ENCODE results near the gene TMEM229B.

The TMEM229B gene

GRCh38 chr14:67480011-67480410 lies 8.5 kb downstream of the TMEM229B start:
- H3K4me2 ChIP-seq (ENCODE audit: low read depth, low read length, poor library complexity, severe bottlenecking), result no peak overlapping the region
- H3K27me3 ChIP-seq (ENCODE audit: insufficient read depth, low read length, poor library complexity, severe bottlenecking), result no peaks in the 10 kb centered on the region
- no peaks in the 10 kb centered on the region for H3K36me3 ChIP-seq (ENCODE audit: insufficient read depth, low read length)

DNA sequence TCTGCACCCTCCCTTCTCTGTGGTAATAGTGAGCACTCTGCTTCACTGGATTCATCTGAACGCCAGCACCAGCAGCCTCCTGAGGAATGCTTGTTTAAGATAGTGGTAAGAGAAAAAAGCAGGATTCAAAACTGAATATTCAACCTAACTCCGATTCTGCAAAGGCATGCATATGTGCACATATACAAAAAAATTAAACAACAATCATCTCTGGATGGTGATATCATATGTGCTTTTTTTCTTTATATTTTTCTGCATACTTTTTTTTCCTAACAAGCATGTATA lies 9.8 kb downstream of the TMEM229B start:
- Histone ChIP-seq H3K9me2 (replicated peaks; ENCODE audit: low read depth, low read length) (no peaks in the 10 kb centered on the region), H3K4me1 (ENCODE audit: insufficient read depth, low read length, poor library complexity, severe bottlenecking) (no peaks in the 10 kb centered on the region), H2AFZ (ENCODE audit: low read length) (no peak overlapping the region), H3K9me3 (ENCODE audit: insufficient read depth, low read depth, low read length) (no peaks in the 10 kb centered on the region), H3F3A (ENCODE audit: low read depth) (no peaks in the 10 kb centered on the region), H3K36me3 (ENCODE audit: insufficient read depth, low read length) (no peaks in the 10 kb centered on the region), H3K9ac (ENCODE audit: low read depth, low read length, poor library complexity, severe bottlenecking) (no peak overlapping the region), H4K20me1 (ENCODE audit: insufficient read depth, low read length, poor library complexity, severe bottlenecking) (no peaks in the 10 kb centered on the region), H3K79me2 (ENCODE audit: insufficient read depth, low read length) (no peaks in the 10 kb centered on the region), H3K27me3 (ENCODE audit: insufficient read depth, low read length, poor library complexity, severe bottlenecking) (no peaks in the 10 kb centered on the region), H3K4me3 (ENCODE audit: low read length, poor library complexity, severe bottlenecking) (no peak overlapping the region), H3K4me2 (ENCODE audit: low read depth, low read length, poor library complexity, severe bottlenecking) (no peak overlapping the region)
- TF ChIP-seq, protein P1, sequence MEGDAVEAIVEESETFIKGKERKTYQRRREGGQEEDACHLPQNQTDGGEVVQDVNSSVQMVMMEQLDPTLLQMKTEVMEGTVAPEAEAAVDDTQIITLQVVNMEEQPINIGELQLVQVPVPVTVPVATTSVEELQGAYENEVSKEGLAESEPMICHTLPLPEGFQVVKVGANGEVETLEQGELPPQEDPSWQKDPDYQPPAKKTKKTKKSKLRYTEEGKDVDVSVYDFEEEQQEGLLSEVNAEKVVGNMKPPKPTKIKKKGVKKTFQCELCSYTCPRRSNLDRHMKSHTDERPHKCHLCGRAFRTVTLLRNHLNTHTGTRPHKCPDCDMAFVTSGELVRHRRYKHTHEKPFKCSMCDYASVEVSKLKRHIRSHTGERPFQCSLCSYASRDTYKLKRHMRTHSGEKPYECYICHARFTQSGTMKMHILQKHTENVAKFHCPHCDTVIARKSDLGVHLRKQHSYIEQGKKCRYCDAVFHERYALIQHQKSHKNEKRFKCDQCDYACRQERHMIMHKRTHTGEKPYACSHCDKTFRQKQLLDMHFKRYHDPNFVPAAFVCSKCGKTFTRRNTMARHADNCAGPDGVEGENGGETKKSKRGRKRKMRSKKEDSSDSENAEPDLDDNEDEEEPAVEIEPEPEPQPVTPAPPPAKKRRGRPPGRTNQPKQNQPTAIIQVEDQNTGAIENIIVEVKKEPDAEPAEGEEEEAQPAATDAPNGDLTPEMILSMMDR (conservative IDR thresholded peaks at IDR 0.05; ENCODE audit: low read length), result no peak
- no peak for TF ChIP-seq EZH2phosphoT487 (IDR thresholded peaks at IDR 0.05; ENCODE audit: borderline replicate concordance)

More at GRCh38 chr14:67480011-67480410, 8.5 kb downstream of the TMEM229B start:
- no peaks in the 10 kb centered on the region for H3F3A ChIP-seq (ENCODE audit: low read depth)
- H3K9me2 ChIP-seq (replicated peaks; ENCODE audit: low read depth, low read length), result no peaks in the 10 kb centered on the region
- H3K4me3 ChIP-seq (ENCODE audit: low read length, poor library complexity, severe bottlenecking), result no peak overlapping the region
- TF ChIP-seq EZH2phosphoT487 (IDR thresholded peaks at IDR 0.05; ENCODE audit: borderline replicate concordance), result no peak
- TF ChIP-seq, protein P1 (conservative IDR thresholded peaks at IDR 0.05; ENCODE audit: low read length), result no peak
- no peaks in the 10 kb centered on the region for H3K79me2 ChIP-seq (ENCODE audit: insufficient read depth, low read length)
- H3K9ac ChIP-seq (ENCODE audit: low read depth, low read length, poor library complexity, severe bottlenecking), result no peak overlapping the region
- no peak overlapping the region for H2AFZ ChIP-seq (ENCODE audit: low read length)
- no peaks in the 10 kb centered on the region for H4K20me1 ChIP-seq (ENCODE audit: insufficient read depth, low read length, poor library complexity, severe bottlenecking)
- H3K4me1 ChIP-seq (ENCODE audit: insufficient read depth, low read length, poor library complexity, severe bottlenecking), result peaks cover 4% of the 10 kb centered on the region
- no peaks in the 10 kb centered on the region for H3K9me3 ChIP-seq (ENCODE audit: insufficient read depth, low read depth, low read length)

DNA sequence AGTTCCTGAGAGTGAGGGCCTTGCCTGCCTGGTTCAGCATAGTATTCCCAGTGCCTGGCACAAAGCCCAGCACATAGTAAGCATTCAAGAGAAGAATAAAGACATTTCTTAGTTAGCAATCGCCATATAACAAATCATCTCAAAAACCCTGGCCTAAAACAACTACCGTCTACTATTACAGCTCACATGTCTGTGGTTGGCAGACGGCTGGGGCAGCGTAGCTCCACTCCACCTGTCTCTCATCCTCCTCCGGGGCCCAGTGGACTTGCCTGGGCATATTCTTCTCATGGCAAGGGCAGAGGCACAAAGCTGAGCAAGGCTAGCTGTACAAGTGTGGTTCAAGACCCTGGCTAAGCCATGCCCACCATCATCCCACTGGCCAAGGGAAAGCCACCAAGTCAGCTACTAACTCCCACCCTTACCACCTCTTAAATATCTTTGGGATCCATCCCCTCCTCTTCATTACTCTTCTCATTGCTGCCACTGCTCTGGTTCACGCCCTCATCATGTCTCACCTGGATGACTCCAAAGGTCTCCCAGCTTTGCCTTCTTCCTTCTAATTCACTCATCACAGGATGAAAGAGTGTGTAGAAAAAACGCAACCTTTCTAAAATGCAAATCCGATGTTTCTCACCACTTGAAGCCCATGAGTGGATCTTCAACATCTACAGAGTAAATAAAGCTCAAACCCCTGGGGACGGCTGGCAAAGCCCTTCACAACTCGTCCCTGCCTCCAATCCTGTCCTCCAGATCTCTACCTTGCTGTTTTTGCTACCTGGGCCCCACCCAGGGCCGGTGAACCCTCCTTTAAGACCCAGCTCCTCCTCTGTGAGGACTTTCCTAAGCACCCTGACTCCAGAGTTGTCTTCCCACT lies 10.4 kb downstream of the TMEM229B start:
- no peaks in the 10 kb centered on the region for H3K36me3 ChIP-seq (ENCODE audit: insufficient read depth, low read length)
- H4K20me1 ChIP-seq (ENCODE audit: insufficient read depth, low read length, poor library complexity, severe bottlenecking), result no peaks in the 10 kb centered on the region
- H3F3A ChIP-seq (ENCODE audit: low read depth), result no peaks in the 10 kb centered on the region
- H3K4me2 ChIP-seq (ENCODE audit: low read depth, low read length, poor library complexity, severe bottlenecking), result no peak overlapping the region
- H3K9me2 ChIP-seq (replicated peaks; ENCODE audit: low read depth, low read length), result no peaks in the 10 kb centered on the region
- no peaks in the 10 kb centered on the region for H3K79me2 ChIP-seq (ENCODE audit: insufficient read depth, low read length)
- no peak overlapping the region for H3K9ac ChIP-seq (ENCODE audit: low read depth, low read length, poor library complexity, severe bottlenecking)
- H3K4me1 ChIP-seq (ENCODE audit: insufficient read depth, low read length, poor library complexity, severe bottlenecking), result no peaks in the 10 kb centered on the region
- H3K4me3 ChIP-seq (ENCODE audit: low read length, poor library complexity, severe bottlenecking), result no peak overlapping the region
- TF ChIP-seq, protein P1 (conservative IDR thresholded peaks at IDR 0.05; ENCODE audit: low read length), result no peak
- no peak for TF ChIP-seq EZH2phosphoT487 (IDR thresholded peaks at IDR 0.05; ENCODE audit: borderline replicate concordance)
- H3K27me3 ChIP-seq (ENCODE audit: insufficient read depth, low read length, poor library complexity, severe bottlenecking), result no peaks in the 10 kb centered on the region
- H2AFZ ChIP-seq (ENCODE audit: low read length), result no peak overlapping the region
- no peaks in the 10 kb centered on the region for H3K9me3 ChIP-seq (ENCODE audit: insufficient read depth, low read depth, low read length)

Data from Loucy (cell line).